H1 (cell line): Measurements from ENCODE around the gene KIT. TPM values are rescaled to one million over a fixed set of nuclear protein-coding genes. Genes with fewer than 3 reads are reported as not detected.

Experiments used
- CTCF ChIA-PET: fragments of 300-600 bp; sonication (Branson Sonifier 250); formaldehyde crosslinking; loops from one replicate; lab custom pipeline; 2021; ENCODE audit not compliant: partially characterized antibody; lab: Charles Lee
- POLR2A ChIA-PET: fragments of 300-600 bp; sonication (Branson Sonifier 250); formaldehyde crosslinking; loops from one replicate; lab custom pipeline; 2021; ENCODE audit warnings: inconsistent platforms; ENCODE audit not compliant: partially characterized antibody; lab: Charles Lee
- DNase-seq, 2 experiments: peaks; one replicate each; pipeline versions ENCODE4 v3.0.0 to v3.0.0-alpha.2; 2010 to 2022; ENCODE audit warnings: low spot score in 2 of 2, low read depth in 1 of 2, mixed read lengths in 1 of 2
- FAIRE-seq: peaks from 2 replicates; lab custom pipeline; 2011; peaks lifted over from hg19 to GRCh38; lab: Jason Lieb, UNC
- H2AFZ ChIP-seq: 2 replicates; pipeline ENCODE4 v1.8.1; 2012; ENCODE audit warnings: low read length, inconsistent platforms
- H2AK5ac ChIP-seq: 2 replicates; pipeline ENCODE4 v1.6.1; 2013; ENCODE audit warnings: low read depth, low read length
- H2BK120ac ChIP-seq: replicated peaks from 2 replicates; pipeline ENCODE3; 2013; ENCODE audit warnings: low read depth, low read length, inconsistent platforms
- H2BK12ac ChIP-seq: 2 replicates; pipeline ENCODE4 v1.6.1; 2013; ENCODE audit warnings: low read depth, low read length
- H2BK15ac ChIP-seq: 2 replicates; pipeline ENCODE4 v1.6.1; 2013; ENCODE audit warnings: low read length
- H2BK20ac ChIP-seq: 2 replicates; pipeline ENCODE4 v1.6.1; 2013; ENCODE audit warnings: low read length
- H2BK5ac ChIP-seq: 2 replicates; pipeline ENCODE4 v1.6.1; 2013; ENCODE audit warnings: low read depth, low read length
- H3K14ac ChIP-seq: 2 replicates; pipeline ENCODE4 v1.6.1; 2013; ENCODE audit warnings: inconsistent platforms; ENCODE audit not compliant: insufficient read length
- H3K18ac ChIP-seq: 2 replicates; pipeline ENCODE4 v1.6.1; 2013; ENCODE audit warnings: low read length; ENCODE audit errors: extremely low read depth
- H3K23ac ChIP-seq: 2 replicates; pipeline ENCODE4 v1.6.1; 2013; ENCODE audit warnings: inconsistent platforms; ENCODE audit not compliant: insufficient read length
- H3K23me2 ChIP-seq: 2 replicates; pipeline ENCODE4 v1.6.1; 2013; ENCODE audit warnings: low read depth, low read length
- H3K27ac ChIP-seq: 2 replicates; pipeline ENCODE4 v1.6.1; 2011; ENCODE audit warnings: low read depth, low read length, inconsistent platforms
- H3K27me3 ChIP-seq, 4 experiments: replicated peaks in 1 of 4; 1 replicate in 1 of 4; 2 replicates in 3 of 4; pipeline versions ENCODE4 v1.6.1 to v1.8.1; 2011 to 2013; ENCODE audit warnings: low read length in 3 of 4, mild to moderate bottlenecking in 3 of 4, inconsistent platforms in 2 of 4, mixed read lengths in 2 of 4, moderate library complexity in 1 of 4; ENCODE audit not compliant: control insufficient read depth in 3 of 4, insufficient read depth in 3 of 4; ENCODE audit errors: extremely low read depth in 1 of 4
- H3K36me3 ChIP-seq, 4 experiments: 2 replicates each; pipeline versions ENCODE4 v1.6.1 to v1.8.1; 2011 to 2013; ENCODE audit warnings: mild to moderate bottlenecking in 4 of 4, low read length in 3 of 4, moderate library complexity in 2 of 4, control low read depth in 1 of 4, inconsistent platforms in 1 of 4; ENCODE audit not compliant: insufficient read depth in 4 of 4, control insufficient read depth in 2 of 4
- H3K4ac ChIP-seq: replicated peaks from 2 replicates; pipeline ENCODE3; 2013; ENCODE audit warnings: low read length, low read depth, mixed read lengths, inconsistent platforms; ENCODE audit not compliant: insufficient read length
- H3K4me1 ChIP-seq, 4 experiments: replicated peaks in 1 of 4; 1 replicate in 1 of 4; 2 replicates in 3 of 4; pipeline versions ENCODE4 v1.6.1 to v1.8.1; 2011 to 2013; ENCODE audit warnings: low read length in 3 of 4, inconsistent platforms in 2 of 4, mixed read lengths in 1 of 4; ENCODE audit not compliant: insufficient read depth in 4 of 4, control insufficient read depth in 3 of 4
- H3K4me2 ChIP-seq, 2 experiments: 2 replicates each; pipeline versions ENCODE4 v1.6.1 to v1.8.1; 2011 to 2013; ENCODE audit warnings: low read depth in 2 of 2, low read length in 2 of 2, control low read depth in 1 of 2, inconsistent platforms in 1 of 2, mild to moderate bottlenecking in 1 of 2; ENCODE audit not compliant: insufficient read depth in 1 of 2
- H3K4me3 ChIP-seq, 4 experiments: fragments of 200-600, 300-600 bp in 1 of 4; sonication (generic), shearing (Covaris generic), sonication (Bioruptor Twin) in 1 of 4; 2 replicates each; pipeline versions ENCODE4 v1.5.1 to v1.8.1; 2011 to 2016; ENCODE audit warnings: low read length in 4 of 4, low read depth in 3 of 4, control low read depth in 2 of 4, inconsistent platforms in 2 of 4, mild to moderate bottlenecking in 2 of 4, mixed read lengths in 1 of 4, moderate library complexity in 1 of 4; ENCODE audit not compliant: insufficient read depth in 2 of 4; ENCODE audit errors: extremely low read depth in 1 of 4
- H3K56ac ChIP-seq: replicated peaks from 2 replicates; pipeline ENCODE3; 2013; ENCODE audit warnings: low read depth, mild to moderate bottlenecking, mixed read lengths, low read length, inconsistent platforms; ENCODE audit not compliant: insufficient read length
- H3K79me1 ChIP-seq: 2 replicates; pipeline ENCODE4 v1.6.1; 2013; ENCODE audit warnings: low read depth, low read length, control low read depth
- H3K79me2 ChIP-seq, 2 experiments: 2 replicates each; pipeline versions ENCODE4 v1.6.1 to v1.8.1; 2012 to 2013; ENCODE audit warnings: low read length in 2 of 2, mild to moderate bottlenecking in 2 of 2, inconsistent platforms in 1 of 2; ENCODE audit not compliant: insufficient read depth in 2 of 2, control insufficient read depth in 1 of 2
- H3K9ac ChIP-seq, 4 experiments: replicated peaks in 1 of 4; 1 replicate in 1 of 4; 2 replicates in 3 of 4; pipeline versions ENCODE4 v1.6.1 to v1.8.1; 2011 to 2013; ENCODE audit warnings: low read depth in 3 of 4, low read length in 3 of 4, control low read depth in 2 of 4, mild to moderate bottlenecking in 2 of 4, moderate library complexity in 2 of 4, inconsistent platforms in 1 of 4; ENCODE audit errors: extremely low read depth in 1 of 4
- H3K9me3 ChIP-seq, 2 experiments: 2 replicates each; pipeline versions ENCODE4 v1.6.1 to v1.8.1; 2012 to 2013; ENCODE audit warnings: mild to moderate bottlenecking in 2 of 2, moderate library complexity in 2 of 2, control low read depth in 1 of 2, inconsistent platforms in 1 of 2, low read depth in 1 of 2, low read length in 1 of 2, mixed read lengths in 1 of 2; ENCODE audit not compliant: insufficient read depth in 2 of 2
- H4K20me1 ChIP-seq, 2 experiments: replicated peaks in 1 of 2; 2 replicates each; pipeline versions ENCODE3 to v1.8.1; 2011 to 2013; ENCODE audit warnings: inconsistent platforms in 2 of 2, low read length in 2 of 2, mild to moderate bottlenecking in 1 of 2; ENCODE audit not compliant: insufficient read depth in 2 of 2, control insufficient read depth in 1 of 2
- H4K5ac ChIP-seq: 2 replicates; pipeline ENCODE4 v1.6.1; 2013; ENCODE audit warnings: low read length, low read depth, mixed read lengths, inconsistent platforms; ENCODE audit not compliant: insufficient read length
- H4K8ac ChIP-seq: 2 replicates; pipeline ENCODE4 v1.8.0; 2013; ENCODE audit warnings: mild to moderate bottlenecking, moderate library complexity, low read length, inconsistent platforms; ENCODE audit not compliant: insufficient read depth; ENCODE audit errors: extremely low read depth
- H4K91ac ChIP-seq: replicated peaks from 2 replicates; pipeline ENCODE3; 2013; ENCODE audit warnings: low read length, mixed read lengths, inconsistent platforms; ENCODE audit not compliant: insufficient read length
- RAD21 ChIP-seq, 2 experiments: IDR thresholded peaks in 1 of 2; conservative IDR thresholded peaks in 1 of 2; 2 replicates each; pipeline ENCODE4 v1.6.1; 2011; ENCODE audit warnings: low read depth in 2 of 2, low read length in 2 of 2, improper control_type of control experiment in 1 of 2, inconsistent platforms in 1 of 2, mild to moderate bottlenecking in 1 of 2, moderate library complexity in 1 of 2
- SP4 ChIP-seq: IDR thresholded peaks from 2 replicates; pipeline ENCODE4 v1.6.1; 2012; ENCODE audit warnings: low read length, inconsistent platforms
- WGBS, 2 experiments: shearing (Covaris generic) in 1 of 2; methylation state at CpG; one replicate each; pipeline versions ENCODE4 v1.1.6 to v1.1.7; 2013 to 2015; ENCODE audit warnings: low lambda C conversion rate in 2 of 2, mixed read lengths in 2 of 2, inconsistent platforms in 1 of 2, low coverage in 1 of 2, missing lambda C conversion rate in 1 of 2; ENCODE audit not compliant: insufficient replicate concordance in 2 of 2, insufficient coverage in 1 of 2, insufficient read length in 1 of 2; ENCODE audit errors: extremely low coverage in 1 of 2, missing lambda C conversion rate in 1 of 2; 5-methylcytosine and 5-hydroxymethylcytosine counted together
- polyA plus RNA-seq, 7 experiments: library from polyadenylated mRNA; depleted of rRNA in 3 of 7; stranded (reverse) in 5 of 7; unstranded in 2 of 7; fragments of >200 nt in 5 of 7; fragments of 200-250 nt in 2 of 7; gene quantifications; 1 replicate in 5 of 7; 2 replicates in 1 of 7; 4 replicates in 1 of 7; pipeline versions ENCODE4 v1.2.1 to v1.2.3, GENCODE V29; 2011 to 2013; ENCODE audit warnings: missing spikeins in 2 of 7, mixed read lengths in 2 of 7
- total RNA-seq: library from RNA; stranded (reverse); fragmentation: NEBNext Ultra II Directional; extraction: Animal tissue kit (Norgen Biotek cat#: 25700); gene quantifications from 2 replicates; pipeline ENCODE4 v1.2.1, GENCODE V29; 2021
- TF ChIP-seq, protein P1 (sequence below), 3 experiments: IDR thresholded peaks; 1 replicate in 2 of 3; 2 replicates in 1 of 3; pipeline versions ENCODE4 v1.5.1 to v1.6.1; 2011; ENCODE audit warnings: low read length in 3 of 3, mild to moderate bottlenecking in 3 of 3, inconsistent platforms in 2 of 3, low read depth in 1 of 3, moderate library complexity in 1 of 3; ENCODE audit not compliant: insufficient read depth in 1 of 3; ENCODE audit errors: control extremely low read depth in 1 of 3

Gene KIT
- total and polyA plus RNA-seq, 2 of the 8 experiments (the other 6 are each of a cell fraction or from before 2014, with no cell fraction given), result 14.4 to 24.8 TPM

DNA sequence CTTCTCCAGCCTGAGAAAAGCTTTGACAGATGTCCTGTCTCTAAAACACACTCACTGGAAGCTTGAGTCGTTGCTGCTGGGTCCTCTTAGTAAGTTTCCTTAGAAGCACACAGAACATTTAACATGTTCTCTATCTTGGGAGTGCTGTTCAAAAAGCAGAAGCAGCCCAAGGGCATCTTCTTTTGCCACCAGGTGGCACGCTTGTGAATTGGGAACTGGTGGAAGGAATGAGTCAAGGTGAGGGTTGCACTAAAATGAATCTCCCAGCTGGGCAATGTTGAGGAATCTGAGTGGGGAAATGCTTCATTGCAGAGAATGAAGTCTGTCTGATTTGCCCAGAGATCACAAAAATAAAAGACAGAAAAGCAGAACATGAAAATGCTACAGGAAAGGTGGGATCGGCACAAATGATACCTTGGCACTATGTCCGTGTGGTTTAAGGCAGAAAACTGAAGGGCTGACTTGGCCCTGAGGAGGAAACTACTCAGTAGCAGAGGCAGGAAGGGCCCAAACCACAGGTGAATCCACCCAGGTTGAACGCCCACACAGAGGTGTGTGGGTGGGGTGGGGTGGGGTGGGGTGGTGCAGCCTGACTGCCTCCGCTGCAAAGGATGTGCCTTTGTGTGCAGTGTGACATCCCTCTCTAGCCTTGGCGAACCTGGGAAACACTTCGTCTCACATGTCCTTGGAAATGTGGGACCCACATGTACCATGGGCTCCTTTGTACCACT lies 26.0 kb downstream of the KIT start:
- H3K36me3 ChIP-seq, result no peaks in the 10 kb centered on the region
- no peak overlapping the region for H2AK5ac ChIP-seq
- H3K18ac ChIP-seq, result no peak overlapping the region
- H3K27ac ChIP-seq, result no peak overlapping the region
- no peaks in the 10 kb centered on the region for H3K27me3 ChIP-seq
- ChIA-PET CTCF (interaction anchor here (0.7 to 1.0 kb wide), 3 partner anchors 37 to 277 kb away, joined by 3 to 5 read pairs (median 3); no protein-coding TSS in a partner anchor), POLR2A (interaction anchor here (0.7 kb wide), 1 partner anchor 140 kb away, joined by 3 read pairs; no protein-coding TSS in a partner anchor)
- no peak for DNase-seq
- peak; percentile 24 for FAIRE-seq
- no peak overlapping the region for H2AFZ ChIP-seq
- H4K20me1 ChIP-seq, result peaks cover 0 to 2% of the 10 kb centered on the region in 2 experiments
- H3K9me3 ChIP-seq, result no peaks in the 10 kb centered on the region
- no peak overlapping the region for H2BK15ac ChIP-seq
- H3K14ac ChIP-seq, result no peak overlapping the region
- H3K4me3 ChIP-seq, result no peak overlapping the region
- no peak overlapping the region for H3K4ac ChIP-seq
- peaks cover 0 to 16% of the 10 kb centered on the region in 2 experiments; a peak in 2 of 4 replicates for H3K79me2 ChIP-seq
- 77% methylated on average over 5 of the region's 8 CpGs; no CpG with 5 or more reads in 1 of the 2 experiments for WGBS, 2 experiments
- TF ChIP-seq SP4, result no peak
- peak; percentile 26 to 59; a peak in 3 of 4 replicates for TF ChIP-seq RAD21 (IDR thresholded peaks at IDR 0.05 in 1 of 2, conservative IDR thresholded peaks at IDR 0.05 in 1 of 2; ENCODE audit: low read depth in 2 of 2, low read length in 2 of 2)
- TF ChIP-seq, protein P1, sequence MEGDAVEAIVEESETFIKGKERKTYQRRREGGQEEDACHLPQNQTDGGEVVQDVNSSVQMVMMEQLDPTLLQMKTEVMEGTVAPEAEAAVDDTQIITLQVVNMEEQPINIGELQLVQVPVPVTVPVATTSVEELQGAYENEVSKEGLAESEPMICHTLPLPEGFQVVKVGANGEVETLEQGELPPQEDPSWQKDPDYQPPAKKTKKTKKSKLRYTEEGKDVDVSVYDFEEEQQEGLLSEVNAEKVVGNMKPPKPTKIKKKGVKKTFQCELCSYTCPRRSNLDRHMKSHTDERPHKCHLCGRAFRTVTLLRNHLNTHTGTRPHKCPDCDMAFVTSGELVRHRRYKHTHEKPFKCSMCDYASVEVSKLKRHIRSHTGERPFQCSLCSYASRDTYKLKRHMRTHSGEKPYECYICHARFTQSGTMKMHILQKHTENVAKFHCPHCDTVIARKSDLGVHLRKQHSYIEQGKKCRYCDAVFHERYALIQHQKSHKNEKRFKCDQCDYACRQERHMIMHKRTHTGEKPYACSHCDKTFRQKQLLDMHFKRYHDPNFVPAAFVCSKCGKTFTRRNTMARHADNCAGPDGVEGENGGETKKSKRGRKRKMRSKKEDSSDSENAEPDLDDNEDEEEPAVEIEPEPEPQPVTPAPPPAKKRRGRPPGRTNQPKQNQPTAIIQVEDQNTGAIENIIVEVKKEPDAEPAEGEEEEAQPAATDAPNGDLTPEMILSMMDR (IDR thresholded peaks at IDR 0.05; ENCODE audit: control extremely low read depth in 1 of 3, insufficient read depth in 1 of 3, low read depth in 1 of 3, low read length in 3 of 3), result peak; percentile 34 to 61 (median 43); a peak in 3 of 4 replicates
- no peak overlapping the region for H2BK20ac ChIP-seq
- H3K79me1 ChIP-seq, result no peaks in the 10 kb centered on the region; the same call in 1 of the 2 replicates
- no peak overlapping the region for H4K8ac ChIP-seq
- no peak overlapping the region for H2BK12ac ChIP-seq
- H3K4me2 ChIP-seq, result no peak overlapping the region
- no peak overlapping the region for H3K9ac ChIP-seq
- no peak overlapping the region for H2BK120ac ChIP-seq
- H3K4me1 ChIP-seq, result peaks cover 0 to 4% (median 3%) of the 10 kb centered on the region in 4 experiments; a peak in 4 of 7 replicates
- no peak overlapping the region for H3K56ac ChIP-seq
- no peak overlapping the region for H4K91ac ChIP-seq
- H3K23ac ChIP-seq, result no peak overlapping the region
- H3K23me2 ChIP-seq, result no peaks in the 10 kb centered on the region
- no peak overlapping the region for H2BK5ac ChIP-seq
- no peak overlapping the region for H4K5ac ChIP-seq
